Kidney epithelial cell (primary cell): Measurements from ENCODE around the gene AGER. TPM values are rescaled to one million over a fixed set of nuclear protein-coding genes. Genes with fewer than 3 reads are reported as not detected.

Experiments
- DNase-seq: peaks from one replicate; pipeline ENCODE4 v3.0.0-alpha.2; 2010; ENCODE audit warnings: low read depth
- H3K27me3 ChIP-seq: 2 replicates; pipeline ENCODE4 v1.6.0; 2011; ENCODE audit warnings: low read length; ENCODE audit not compliant: control insufficient read depth, insufficient read depth
- H3K36me3 ChIP-seq: 2 replicates; pipeline ENCODE4 v1.5.1; 2011; ENCODE audit warnings: low read length; ENCODE audit not compliant: control insufficient read depth, insufficient read depth
- H3K4me3 ChIP-seq: 2 replicates; pipeline ENCODE4 v1.5.1; 2011; ENCODE audit warnings: low read depth, mild to moderate bottlenecking, control low read depth, low read length
- total RNA-seq: library from RNA; depleted of rRNA; stranded (reverse); fragments of >200 nt; gene quantifications from 2 replicates; pipeline ENCODE4 v1.2.3, GENCODE V29; 2015
- TF ChIP-seq, protein P1 (sequence below): IDR thresholded peaks from 2 replicates; pipeline ENCODE4 v1.5.1; 2011; ENCODE audit warnings: mild to moderate bottlenecking, moderate library complexity, low read length, control low read depth, inconsistent platforms; ENCODE audit not compliant: insufficient read depth, poor library complexity, severe bottlenecking

Gene AGER
- total RNA-seq, 1 donor from 2014 or later, result 0.25 TPM

DNA sequence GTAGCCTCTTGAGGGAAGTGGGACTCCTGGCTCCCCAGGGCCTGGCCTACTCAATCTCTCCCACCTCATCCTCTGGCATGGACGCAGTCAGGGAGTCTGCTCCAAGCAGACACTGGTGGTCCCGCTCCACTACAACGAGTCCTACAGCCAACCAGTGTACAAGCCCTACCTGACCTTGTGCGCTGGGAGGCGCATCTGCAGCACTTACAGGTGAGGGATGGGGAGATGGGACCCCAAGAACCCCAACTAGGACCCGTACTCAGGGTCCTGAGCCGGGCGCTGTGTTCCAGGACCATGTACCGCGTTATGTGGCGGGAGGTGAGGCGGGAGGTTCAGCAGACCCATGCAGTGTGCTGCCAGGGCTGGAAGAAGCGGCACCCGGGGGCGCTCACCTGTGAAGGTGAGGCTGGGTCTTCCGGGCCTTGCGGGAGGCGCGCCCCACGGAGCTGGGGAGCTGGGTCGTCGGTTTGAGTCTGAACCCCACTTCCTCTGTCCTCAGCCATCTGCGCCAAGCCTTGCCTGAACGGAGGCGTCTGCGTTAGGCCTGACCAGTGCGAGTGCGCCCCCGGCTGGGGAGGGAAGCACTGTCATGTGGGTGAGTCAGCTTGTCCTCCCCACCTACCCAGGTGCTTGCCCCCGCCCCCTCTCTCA, 17.5 kb downstream of the AGER start:
- DNase-seq, result no peak
- Histone ChIP-seq H3K27me3 (no peaks in the 10 kb centered on the region), H3K4me3 (no peak overlapping the region), H3K36me3 (peaks cover 4% of the 10 kb centered on the region)
- TF ChIP-seq, protein P1, sequence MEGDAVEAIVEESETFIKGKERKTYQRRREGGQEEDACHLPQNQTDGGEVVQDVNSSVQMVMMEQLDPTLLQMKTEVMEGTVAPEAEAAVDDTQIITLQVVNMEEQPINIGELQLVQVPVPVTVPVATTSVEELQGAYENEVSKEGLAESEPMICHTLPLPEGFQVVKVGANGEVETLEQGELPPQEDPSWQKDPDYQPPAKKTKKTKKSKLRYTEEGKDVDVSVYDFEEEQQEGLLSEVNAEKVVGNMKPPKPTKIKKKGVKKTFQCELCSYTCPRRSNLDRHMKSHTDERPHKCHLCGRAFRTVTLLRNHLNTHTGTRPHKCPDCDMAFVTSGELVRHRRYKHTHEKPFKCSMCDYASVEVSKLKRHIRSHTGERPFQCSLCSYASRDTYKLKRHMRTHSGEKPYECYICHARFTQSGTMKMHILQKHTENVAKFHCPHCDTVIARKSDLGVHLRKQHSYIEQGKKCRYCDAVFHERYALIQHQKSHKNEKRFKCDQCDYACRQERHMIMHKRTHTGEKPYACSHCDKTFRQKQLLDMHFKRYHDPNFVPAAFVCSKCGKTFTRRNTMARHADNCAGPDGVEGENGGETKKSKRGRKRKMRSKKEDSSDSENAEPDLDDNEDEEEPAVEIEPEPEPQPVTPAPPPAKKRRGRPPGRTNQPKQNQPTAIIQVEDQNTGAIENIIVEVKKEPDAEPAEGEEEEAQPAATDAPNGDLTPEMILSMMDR, result no peak

DNA sequence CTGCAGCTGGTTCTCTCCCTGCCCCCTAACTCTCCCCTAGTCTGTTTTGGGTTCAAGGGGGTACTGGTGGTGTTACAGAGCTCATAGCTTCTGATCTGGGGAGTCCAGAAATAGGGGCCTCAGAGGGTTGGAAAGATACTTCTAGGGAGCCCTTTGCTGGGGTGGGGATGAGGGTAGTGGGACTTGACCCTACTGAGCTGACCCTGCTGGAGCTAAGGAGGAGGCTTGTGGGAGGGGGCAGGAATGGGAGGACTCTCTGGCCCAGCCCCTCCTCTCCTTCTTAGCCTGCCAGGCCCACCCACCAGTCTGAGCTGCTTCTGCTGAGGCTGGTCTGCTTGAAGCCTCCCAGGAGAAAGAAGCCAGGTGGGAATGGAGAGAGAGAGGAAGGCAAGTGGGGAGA, 19.8 kb downstream of the AGER start, which contains the start of gene EGFL8:
Gene EGFL8, plus strand, starts transcription at position 301 of the 400 bp plus-strand sequence. CDS start 1,571 bp downstream, outside the sequence.
- Histone ChIP-seq H3K36me3 (peaks cover 1% of the 10 kb centered on the region), H3K27me3 (no peaks in the 10 kb centered on the region), H3K4me3 (no peak within 1 kb of the TSS)
- no peak for DNase-seq
- TF ChIP-seq, protein P1, result no peak

DNA sequence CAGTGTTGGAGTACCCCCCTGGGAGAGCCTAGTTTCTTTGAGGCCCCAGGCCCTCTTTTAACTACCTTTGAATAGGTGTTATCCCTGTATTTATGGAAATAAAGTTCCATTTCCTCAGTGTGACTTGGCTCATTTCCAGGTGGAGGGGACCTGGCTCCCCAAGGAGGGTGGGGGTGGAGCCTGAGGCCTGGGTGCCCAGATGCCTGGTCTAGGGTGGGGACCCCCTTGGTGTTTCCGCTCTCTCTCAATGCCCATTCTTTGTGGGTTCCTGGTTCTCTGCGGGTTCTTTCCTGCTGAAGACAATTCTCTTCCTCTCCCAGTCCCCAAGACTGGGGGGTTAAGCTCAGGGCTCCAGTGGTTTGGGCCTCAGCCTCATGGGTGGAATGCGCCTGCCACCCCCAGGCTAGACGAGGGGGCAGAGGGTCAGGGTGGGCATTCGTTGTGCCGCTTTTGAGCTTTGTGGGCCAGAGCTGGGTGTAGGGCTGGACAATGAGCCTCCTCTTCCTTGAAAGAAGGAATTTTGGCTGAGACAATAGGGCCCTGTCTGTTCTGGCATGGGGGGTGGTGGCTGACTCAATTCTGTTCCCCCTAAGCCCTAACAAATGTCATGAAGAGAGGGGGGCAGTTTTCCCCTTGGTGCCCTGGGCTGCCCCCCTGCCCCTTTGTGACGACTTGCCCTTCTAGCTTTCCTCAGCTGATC, 20.3 kb downstream of the AGER start:
- no peaks in the 10 kb centered on the region for H3K27me3 ChIP-seq
- TF ChIP-seq, protein P1, result no peak
- peaks cover 1% of the 10 kb centered on the region for H3K36me3 ChIP-seq
- DNase-seq, result no peak
- H3K4me3 ChIP-seq, result no peak overlapping the region

DNA sequence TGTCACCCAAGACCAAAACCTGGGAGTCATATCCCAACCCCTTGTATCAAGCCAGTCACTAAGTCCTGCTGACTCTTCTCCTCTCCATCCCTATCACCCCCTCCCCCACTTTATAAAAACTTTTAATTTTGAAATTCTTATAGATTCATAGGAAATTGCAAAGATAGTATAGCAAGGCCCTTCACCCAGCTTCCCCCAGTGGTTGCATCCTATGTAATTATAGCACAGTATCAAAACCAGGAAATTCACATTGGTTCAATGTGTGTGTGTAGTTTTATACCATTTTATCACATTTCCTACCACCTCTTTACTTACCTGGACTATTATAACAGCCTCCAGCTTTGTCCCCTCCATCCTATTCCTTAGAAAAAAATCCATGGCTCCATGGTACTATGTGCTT, 26.0 kb downstream of the AGER start:
- TF ChIP-seq, protein P1, result no peak
- H3K27me3 ChIP-seq, result no peaks in the 10 kb centered on the region
- no peak overlapping the region for H3K4me3 ChIP-seq
- no peaks in the 10 kb centered on the region for H3K36me3 ChIP-seq
- DNase-seq, result no peak

DNA sequence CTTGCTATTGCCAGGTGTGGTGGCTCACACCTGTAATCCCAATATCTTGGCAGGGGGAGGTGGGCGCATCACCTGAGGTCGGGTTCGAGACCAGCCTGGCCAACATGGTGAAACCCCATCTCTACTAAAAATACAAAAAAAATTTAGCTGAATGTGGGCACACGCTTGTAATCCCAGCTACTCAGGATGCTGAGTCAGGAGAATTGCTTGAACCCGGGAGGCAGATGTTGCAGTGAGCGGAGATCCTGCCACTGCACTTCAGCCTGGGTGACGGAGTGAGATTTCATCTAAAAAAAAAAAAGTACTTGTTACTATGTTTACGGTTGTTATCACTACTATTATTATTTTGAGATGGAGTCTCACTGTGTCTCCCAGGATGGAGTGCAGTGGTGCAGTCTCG, 27.2 kb downstream of the AGER start:
- TF ChIP-seq, protein P1, result no peak
- no peaks in the 10 kb centered on the region for H3K27me3 ChIP-seq
- no peak for DNase-seq
- H3K36me3 ChIP-seq, result no peaks in the 10 kb centered on the region
- no peak overlapping the region for H3K4me3 ChIP-seq
